ENCODE measurements around the gene PRRT4.

Gene PRRT4

DNA sequence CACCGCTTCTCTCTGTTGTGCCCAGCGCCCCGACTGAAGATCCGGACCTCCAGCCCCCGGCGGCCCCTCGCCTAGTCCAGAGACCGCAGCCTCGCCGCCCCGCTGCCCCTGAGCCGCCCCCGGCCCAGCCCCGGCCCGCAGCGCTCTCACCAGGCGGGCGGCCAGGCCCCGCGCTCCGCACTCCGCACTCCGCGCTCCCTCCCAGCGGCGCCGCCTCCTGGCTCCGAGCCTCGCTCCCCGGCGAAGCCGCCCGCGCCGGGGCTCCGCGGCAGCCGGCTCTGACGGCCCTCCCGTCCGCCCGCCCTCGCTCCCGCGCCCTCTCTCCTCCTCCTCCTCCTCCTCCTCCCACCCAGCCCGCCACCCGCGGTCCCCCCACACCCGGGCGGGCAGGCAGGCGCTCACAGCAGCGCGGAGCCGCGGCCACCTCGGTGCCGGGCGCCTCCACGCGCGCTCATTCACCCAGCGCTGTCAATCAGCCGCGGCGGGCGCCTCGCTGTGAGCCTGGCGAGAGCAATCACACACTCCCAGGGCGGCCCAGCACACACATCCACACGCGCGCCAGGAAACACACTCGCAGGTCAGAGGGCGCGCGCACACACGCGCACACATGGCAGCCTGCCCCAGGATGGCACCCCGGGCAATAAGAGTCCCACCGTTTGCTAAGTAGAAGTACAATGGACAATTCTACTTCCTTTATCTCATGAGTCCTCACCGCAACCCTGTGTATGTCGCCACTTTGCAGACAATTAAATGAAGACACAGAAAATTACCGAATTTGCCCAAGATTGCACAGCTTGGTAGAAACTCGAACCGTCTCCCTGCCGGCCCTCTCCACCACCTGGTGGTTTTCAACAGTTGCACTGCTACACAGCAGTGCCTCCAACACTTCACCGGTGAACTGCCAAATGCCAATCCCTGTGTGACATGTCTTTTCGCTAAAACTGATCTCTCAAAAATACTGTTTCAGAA is at the start of gene PRRT4:
Gene PRRT4, minus strand, starts transcription at position 280 of the 969 bp plus-strand sequence.
- TF ChIP-seq, protein P1, sequence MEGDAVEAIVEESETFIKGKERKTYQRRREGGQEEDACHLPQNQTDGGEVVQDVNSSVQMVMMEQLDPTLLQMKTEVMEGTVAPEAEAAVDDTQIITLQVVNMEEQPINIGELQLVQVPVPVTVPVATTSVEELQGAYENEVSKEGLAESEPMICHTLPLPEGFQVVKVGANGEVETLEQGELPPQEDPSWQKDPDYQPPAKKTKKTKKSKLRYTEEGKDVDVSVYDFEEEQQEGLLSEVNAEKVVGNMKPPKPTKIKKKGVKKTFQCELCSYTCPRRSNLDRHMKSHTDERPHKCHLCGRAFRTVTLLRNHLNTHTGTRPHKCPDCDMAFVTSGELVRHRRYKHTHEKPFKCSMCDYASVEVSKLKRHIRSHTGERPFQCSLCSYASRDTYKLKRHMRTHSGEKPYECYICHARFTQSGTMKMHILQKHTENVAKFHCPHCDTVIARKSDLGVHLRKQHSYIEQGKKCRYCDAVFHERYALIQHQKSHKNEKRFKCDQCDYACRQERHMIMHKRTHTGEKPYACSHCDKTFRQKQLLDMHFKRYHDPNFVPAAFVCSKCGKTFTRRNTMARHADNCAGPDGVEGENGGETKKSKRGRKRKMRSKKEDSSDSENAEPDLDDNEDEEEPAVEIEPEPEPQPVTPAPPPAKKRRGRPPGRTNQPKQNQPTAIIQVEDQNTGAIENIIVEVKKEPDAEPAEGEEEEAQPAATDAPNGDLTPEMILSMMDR (IDR thresholded peaks at IDR 0.05; ENCODE audit: borderline replicate concordance, insufficient read depth, low read depth, low read length): no peak
- H3K4me3 ChIP-seq (ENCODE audit: low read depth, low read length): peak within 1 kb of the TSS; percentile 11

DNA sequence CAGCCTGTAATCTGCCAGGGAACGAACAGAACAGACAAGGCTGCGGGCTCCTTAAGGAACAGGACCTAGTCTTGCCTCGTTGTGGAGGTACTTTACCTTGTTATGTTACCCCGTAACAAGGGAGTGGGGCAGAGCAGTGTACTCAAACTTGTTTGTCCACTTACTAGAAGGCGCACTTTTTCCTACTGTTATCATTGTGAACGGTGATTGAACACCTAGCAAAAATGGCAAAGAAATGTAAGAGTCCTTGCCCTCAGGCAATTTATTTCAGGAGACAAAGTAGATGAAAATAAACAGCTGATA is 48.9 kb upstream of the PRRT4 start:
- TF ChIP-seq, protein P1 (IDR thresholded peaks at IDR 0.05; ENCODE audit: borderline replicate concordance, insufficient read depth, low read depth, low read length): no peak
- peak overlapping the region; percentile 64 for H3K4me3 ChIP-seq (ENCODE audit: low read depth, low read length)

GRCh38 chr7:128409596-128410450 is 48.3 kb upstream of the PRRT4 start, which contains the start of gene IMPDH1:
Gene IMPDH1 (minus strand): TSS chr7:128409982. CDS start chr7:128409901, 81 bp downstream.
- TF ChIP-seq, protein P1 (IDR thresholded peaks at IDR 0.05; ENCODE audit: borderline replicate concordance, insufficient read depth, low read depth, low read length): no peak
- H3K4me3 ChIP-seq (ENCODE audit: low read depth, low read length): peak within 1 kb of the TSS; percentile 64

GRCh38 chr7:128408709-128409595 is 47.5 kb upstream of the PRRT4 start:
- TF ChIP-seq, protein P1 (IDR thresholded peaks at IDR 0.05; ENCODE audit: borderline replicate concordance, insufficient read depth, low read depth, low read length): no peak
- H3K4me3 ChIP-seq (ENCODE audit: low read depth, low read length): peak overlapping the region; percentile 64

DNA sequence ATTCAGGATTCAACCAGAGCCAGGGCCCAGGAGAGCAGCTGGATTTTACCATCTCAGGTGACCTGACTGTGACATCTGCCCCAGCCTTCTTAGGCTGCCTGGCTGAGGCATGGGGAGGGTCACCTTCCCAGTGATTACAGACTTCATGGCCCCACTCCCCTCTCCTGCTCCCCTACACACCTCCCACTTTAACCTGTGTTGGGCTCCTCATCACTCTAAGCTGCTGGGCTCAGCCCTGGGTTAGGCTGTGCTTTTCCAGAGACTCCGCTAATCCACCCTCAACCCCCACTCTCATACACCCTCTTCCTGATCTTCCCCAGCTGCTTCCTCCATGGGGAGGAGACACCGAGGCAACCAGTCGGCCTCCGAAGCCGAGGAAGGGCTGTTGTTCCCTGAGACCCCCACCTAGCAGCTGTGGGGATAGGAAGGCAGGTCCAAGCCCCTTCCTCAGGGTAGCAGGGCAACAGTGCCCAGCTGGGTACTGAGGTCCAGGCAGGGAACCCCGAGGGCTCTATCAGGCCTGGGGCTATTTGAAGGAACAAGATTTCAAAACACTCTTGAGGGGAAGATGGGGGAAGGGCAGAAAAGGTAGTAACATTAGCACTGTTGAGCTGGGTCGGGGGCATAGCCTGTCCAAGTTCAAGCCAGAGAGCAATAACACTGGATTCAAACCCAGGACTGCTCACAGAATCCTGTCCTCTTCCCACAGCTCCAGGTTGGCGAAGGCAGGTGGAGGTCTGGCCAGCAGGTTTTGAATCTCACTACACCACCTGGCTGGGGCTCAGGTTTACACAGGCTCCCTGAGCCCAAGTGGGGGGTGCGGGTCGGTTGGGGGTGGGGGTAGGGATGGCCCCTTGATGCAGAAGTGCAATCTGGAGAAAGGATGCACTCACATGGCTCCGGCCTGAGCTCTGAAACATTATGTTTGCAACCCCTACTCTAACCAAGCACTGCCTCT is 46.5 kb upstream of the PRRT4 start:
- no peak overlapping the region for H3K4me3 ChIP-seq (ENCODE audit: low read depth, low read length)
- TF ChIP-seq, protein P1 (IDR thresholded peaks at IDR 0.05; ENCODE audit: borderline replicate concordance, insufficient read depth, low read depth, low read length): no peak

All from GM12875 (cell line).